Measurements from ENCODE around the gene CAMK2G.

DNA sequence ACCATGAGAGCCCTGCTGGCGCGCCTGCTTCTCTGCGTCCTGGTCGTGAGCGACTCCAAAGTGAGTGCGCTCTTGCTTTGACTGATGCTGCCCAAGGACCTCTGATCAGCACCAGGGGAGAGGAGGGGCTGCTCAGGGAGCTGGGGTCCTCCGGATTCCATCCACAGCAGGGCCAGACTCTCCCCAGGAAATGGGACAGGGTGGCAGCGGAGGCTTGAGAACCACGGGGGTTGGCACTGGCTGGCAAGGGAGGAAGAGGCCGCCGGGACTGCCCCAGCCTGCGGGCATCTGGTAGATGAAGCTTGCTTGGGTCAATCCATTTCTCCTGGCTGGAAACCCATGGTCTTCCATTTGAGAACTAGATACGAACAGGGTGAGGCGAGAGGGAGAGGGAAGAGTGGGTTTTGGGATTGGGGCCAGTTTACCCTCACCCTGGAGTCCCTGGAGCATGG, 37.2 kb upstream of the CAMK2G start:
- peak; percentile 60 for TF ChIP-seq EZH2 (IDR thresholded peaks at IDR 0.05; ENCODE audit: borderline replicate concordance, low read depth, low read length, severe bottlenecking)
- TF ChIP-seq, protein P1, sequence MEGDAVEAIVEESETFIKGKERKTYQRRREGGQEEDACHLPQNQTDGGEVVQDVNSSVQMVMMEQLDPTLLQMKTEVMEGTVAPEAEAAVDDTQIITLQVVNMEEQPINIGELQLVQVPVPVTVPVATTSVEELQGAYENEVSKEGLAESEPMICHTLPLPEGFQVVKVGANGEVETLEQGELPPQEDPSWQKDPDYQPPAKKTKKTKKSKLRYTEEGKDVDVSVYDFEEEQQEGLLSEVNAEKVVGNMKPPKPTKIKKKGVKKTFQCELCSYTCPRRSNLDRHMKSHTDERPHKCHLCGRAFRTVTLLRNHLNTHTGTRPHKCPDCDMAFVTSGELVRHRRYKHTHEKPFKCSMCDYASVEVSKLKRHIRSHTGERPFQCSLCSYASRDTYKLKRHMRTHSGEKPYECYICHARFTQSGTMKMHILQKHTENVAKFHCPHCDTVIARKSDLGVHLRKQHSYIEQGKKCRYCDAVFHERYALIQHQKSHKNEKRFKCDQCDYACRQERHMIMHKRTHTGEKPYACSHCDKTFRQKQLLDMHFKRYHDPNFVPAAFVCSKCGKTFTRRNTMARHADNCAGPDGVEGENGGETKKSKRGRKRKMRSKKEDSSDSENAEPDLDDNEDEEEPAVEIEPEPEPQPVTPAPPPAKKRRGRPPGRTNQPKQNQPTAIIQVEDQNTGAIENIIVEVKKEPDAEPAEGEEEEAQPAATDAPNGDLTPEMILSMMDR (IDR thresholded peaks at IDR 0.05; ENCODE audit: borderline replicate concordance, extremely low read depth, low read length, poor library complexity, severe bottlenecking), result no peak
